ENCODE results near the gene CTSW.

CTSW gene

GRCh38 chr11:65856689-65857499 is 22.7 kb upstream of the CTSW start:
- peak; percentile 82 for DNase-seq

- DNase-seq, result peak; percentile 62
Observed at GRCh38 chr11:65857500-65857852, 22.2 kb upstream of the CTSW start.

GRCh38 chr11:65857853-65858680 is 21.6 kb upstream of the CTSW start, which contains the start of gene CFL1:
Gene CFL1 (minus strand): TSS chr11:65858180. CDS start chr11:65858099, 81 bp downstream.
- peak; percentile 97 for DNase-seq

GRCh38 chr11:65858681-65859087 is 21.0 kb upstream of the CTSW start:
- no peak for DNase-seq

GRCh38 chr11:65859095-65859811 is 20.4 kb upstream of the CTSW start:
- peak; percentile 93 for DNase-seq

- DNase-seq, result no peak
Observed at GRCh38 chr11:65859812-65860277, 19.8 kb upstream of the CTSW start.

GRCh38 chr11:65860278-65861164 is 19.1 kb upstream of the CTSW start, which contains the start of gene MUS81:
Gene MUS81 (plus strand): TSS chr11:65860433. CDS start chr11:65860754, 321 bp downstream.
- peak; percentile 92 for DNase-seq

GRCh38 chr11:65861165-65861505 is 18.5 kb upstream of the CTSW start:
- no peak for DNase-seq

- no peak for DNase-seq
Observed at GRCh38 chr11:65861533-65862183, 18.0 kb upstream of the CTSW start.

GRCh38 chr11:65862191-65862735 is 17.4 kb upstream of the CTSW start:
- no peak for DNase-seq

GRCh38 chr11:65862941-65863888 is 16.4 kb upstream of the CTSW start:
- no peak for DNase-seq

- no peak for DNase-seq
Observed at GRCh38 chr11:65863889-65864705, 15.5 kb upstream of the CTSW start.

- DNase-seq, result no peak
Observed at GRCh38 chr11:65864706-65865471, 14.7 kb upstream of the CTSW start.

GRCh38 chr11:65865550-65866172 is 14.0 kb upstream of the CTSW start:
- DNase-seq, result no peak

GRCh38 chr11:65866509-65867283 is 12.9 kb upstream of the CTSW start:
- no peak for DNase-seq

- DNase-seq, result no peak
Observed at GRCh38 chr11:65867284-65868071, 12.2 kb upstream of the CTSW start.

All from central memory CD4-positive, alpha-beta T cell (primary cell).